CD4-positive, alpha-beta T cell (primary cell): Measurements from ENCODE around the gene RAB40C. TPM values are rescaled to one million over a fixed set of nuclear protein-coding genes. Genes with fewer than 3 reads are reported as not detected.

Source experiments
- ATAC-seq: fragments of 200-7000 bp; cut with Tn5 transposase; one replicate; pipeline ENCODE4 v1.10.0; 2022; ENCODE audit warnings: mild to moderate bottlenecking; ENCODE audit not compliant: poor library complexity
- CTCF ChIA-PET: fragments of 350-600 bp; sonication (Branson Sonifier 250); formaldehyde crosslinking; loops from one replicate; lab custom pipeline; 2021; ENCODE audit warnings: antibody characterized with exemption, inconsistent platforms; lab: Charles Lee
- POLR2A ChIA-PET: fragments of 350-600 bp; sonication (Branson Sonifier 250); formaldehyde crosslinking; loops from one replicate; lab custom pipeline; 2021; ENCODE audit warnings: antibody characterized with exemption, inconsistent platforms; lab: Charles Lee
- DNase-seq, 14 experiments: peaks; one replicate each; pipeline ENCODE4 v3.0.0-alpha.2; 2013 to 2020; ENCODE audit warnings: mixed read lengths in 2 of 14
- H3K27ac ChIP-seq, 2 donors: one replicate each; pipeline versions ENCODE4 v1.5.1 to v1.7.0; 2013; ENCODE audit warnings: low read length in 2 of 2, low read depth in 1 of 2, mild to moderate bottlenecking in 1 of 2
- H3K27me3 ChIP-seq, 2 experiments: 1 replicate in 1 of 2; 2 replicates in 1 of 2; pipeline versions ENCODE4 v1.6.1 to v1.7.0; 2013; ENCODE audit warnings: low read length in 2 of 2, control low read depth in 1 of 2, mild to moderate bottlenecking in 1 of 2, moderate library complexity in 1 of 2; ENCODE audit not compliant: insufficient read depth in 2 of 2, control insufficient read depth in 1 of 2
- H3K36me3 ChIP-seq: one replicate; pipeline ENCODE4 v1.6.1; 2013; ENCODE audit warnings: low read length, control low read depth; ENCODE audit not compliant: insufficient read depth
- H3K4me1 ChIP-seq: one replicate; pipeline ENCODE4 v1.6.1; 2013; ENCODE audit warnings: low read length, control low read depth; ENCODE audit not compliant: insufficient read depth
- H3K4me3 ChIP-seq: one replicate; pipeline ENCODE4 v1.5.1; 2013; ENCODE audit warnings: mild to moderate bottlenecking, low read length, moderate library complexity
- H3K9me3 ChIP-seq, 2 experiments: 1 replicate in 1 of 2; 2 replicates in 1 of 2; pipeline versions ENCODE4 v1.6.1 to v1.7.0; 2013; ENCODE audit warnings: low read length in 2 of 2, mild to moderate bottlenecking in 2 of 2, control low read depth in 1 of 2, moderate library complexity in 1 of 2; ENCODE audit not compliant: control insufficient read depth in 1 of 2, insufficient read depth in 1 of 2
- H3K27ac Mint-ChIP-seq: one replicate; pipeline ENCODE4 v1.8.0; 2020; ENCODE audit warnings: mixed read lengths
- H3K27me3 Mint-ChIP-seq: one replicate; pipeline ENCODE4 v1.8.0; 2021; ENCODE audit warnings: mixed read lengths
- H3K36me3 Mint-ChIP-seq: one replicate; pipeline ENCODE4 v1.8.0; 2021; ENCODE audit warnings: low read depth, mixed read lengths
- H3K4me1 Mint-ChIP-seq: one replicate; pipeline ENCODE4 v1.8.0; 2021; ENCODE audit warnings: low read depth, mixed read lengths
- H3K4me3 Mint-ChIP-seq: one replicate; pipeline ENCODE4 v1.8.0; 2020; ENCODE audit warnings: mild to moderate bottlenecking, mixed read lengths
- H3K9me3 Mint-ChIP-seq: one replicate; pipeline ENCODE4 v1.8.0; 2020; ENCODE audit warnings: mixed read lengths
- intact Hi-C, 2 experiments: fragments of 100-400 bp; cut with DNase I in 1 of 2; cut with micrococcal nuclease in 1 of 2; formaldehyde crosslinking; loops; one replicate each; pipeline versions ENCODE4 v1.15.1 to v1.9.0; 2023 to 2025; cut with DNase I, micrococcal nuclease
- total RNA-seq, 174 experiments: library from RNA in 2 of 174; stranded (reverse) in 2 of 174; gene quantifications; one replicate each; pipeline ENCODE4 v1.2.3 and lab custom pipeline; 2021 to 2026
- TF ChIP-seq, protein P1 (sequence below): fragments of 200-600 bp; IDR thresholded peaks from one replicate; pipeline ENCODE4 v1.8.0; 2022; ENCODE audit warnings: antibody characterized with exemption, mild to moderate bottlenecking

The RAB40C gene
- total RNA-seq, 2 experiments from 2014 or later, result 8.9 to 9.5 TPM

DNA sequence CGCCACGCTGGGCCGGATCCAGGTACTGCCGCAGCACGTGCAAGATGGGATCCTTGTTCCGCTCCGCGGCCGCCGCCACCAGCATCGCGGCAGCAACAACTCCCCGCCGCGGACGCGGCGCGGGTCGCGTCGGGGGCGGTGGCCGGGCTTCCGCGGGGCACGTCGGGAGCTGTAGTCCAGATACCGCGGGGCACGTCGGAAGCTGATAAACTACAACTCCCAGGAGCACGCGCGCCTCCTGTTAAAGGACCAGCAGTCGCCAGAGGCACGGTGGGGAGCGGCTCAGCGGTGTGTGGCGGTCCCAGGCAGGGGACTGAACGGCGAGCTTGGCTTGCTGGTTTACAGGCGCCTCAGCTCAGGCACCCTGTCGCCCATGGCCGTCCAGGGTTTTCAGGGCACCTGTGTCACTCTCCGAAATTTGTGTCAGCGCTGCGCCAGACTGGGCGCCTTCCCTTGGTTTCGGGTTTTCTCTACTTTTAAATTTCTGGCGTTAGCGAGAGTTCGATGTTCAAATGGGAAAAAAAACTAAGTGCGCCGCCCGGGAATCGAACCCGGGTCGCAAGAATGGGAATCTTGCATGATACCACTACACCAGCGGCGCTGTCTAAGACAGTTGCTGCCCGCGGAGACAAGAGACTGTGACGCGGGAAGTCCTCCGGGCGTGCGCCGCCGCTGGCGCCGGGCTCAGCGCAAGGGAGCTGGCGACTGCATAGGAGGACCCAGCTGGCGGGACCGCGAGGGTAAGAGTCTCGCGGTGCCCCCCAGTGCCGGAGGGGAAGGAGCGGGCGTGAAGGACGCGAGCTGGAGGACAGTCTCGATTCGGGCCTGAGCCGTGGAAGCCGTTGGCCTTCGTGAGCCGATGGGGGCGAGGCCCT, 46.6 kb downstream of the RAB40C start, which contains the start of gene METTL26:
TSS of gene METTL26 (minus strand) at position 100 of the 875 bp plus-strand sequence. CDS start at position 85, 15 bp downstream.
- Mint-ChIP-seq H3K4me3 (peak within 1 kb of the TSS; percentile 99), H3K27me3 (peaks cover 6% of the 10 kb centered on the region), H3K4me1 (peaks cover 8% of the 10 kb centered on the region), H3K27ac (peak within 1 kb of the TSS; percentile 100), H3K9me3 (no peaks in the 10 kb centered on the region), H3K36me3 (peaks cover 9% of the 10 kb centered on the region)
- ATAC-seq (peak; percentile 85), DNase-seq (peak; percentile 88 to 97 (median 92))
- ChIA-PET CTCF (interaction anchor here (0.7 to 1.5 kb wide), 6 partner anchors 12 to 284 kb away, joined by 3 to 6 read pairs (median 4); partner anchors contain the start of genes AXIN1, CAPN15 and WDR90), POLR2A (interaction anchor here (0.8 to 3.0 kb wide), 25 partner anchors 9 to 1570 kb away, joined by 3 to 18 read pairs (median 3); partner anchors contain the start of genes ANTKMT, CAPN15, CHTF18 and DECR2)
- Histone ChIP-seq H3K4me1 (peaks cover 38% of the 10 kb centered on the region), H3K9me3 (peaks cover 0 to 10% of the 10 kb centered on the region in 2 experiments), H3K4me3 (peak within 1 kb of the TSS; percentile 73), H3K27me3 (no peaks in the 10 kb centered on the region), H3K27ac (peak within 1 kb of the TSS; percentile 82 to 86), H3K36me3 (no peaks in the 10 kb centered on the region)
- intact Hi-C loops, result loop anchor here (1.0 to 2.0 kb wide), 5 partner anchors 47 to 109 kb away; partner anchors contain the start of genes CAPN15 (in 1 of the 2), JMJD8 (in 1 of the 2) and PIGQ (in 1 of the 2)
- TF ChIP-seq, protein P1, sequence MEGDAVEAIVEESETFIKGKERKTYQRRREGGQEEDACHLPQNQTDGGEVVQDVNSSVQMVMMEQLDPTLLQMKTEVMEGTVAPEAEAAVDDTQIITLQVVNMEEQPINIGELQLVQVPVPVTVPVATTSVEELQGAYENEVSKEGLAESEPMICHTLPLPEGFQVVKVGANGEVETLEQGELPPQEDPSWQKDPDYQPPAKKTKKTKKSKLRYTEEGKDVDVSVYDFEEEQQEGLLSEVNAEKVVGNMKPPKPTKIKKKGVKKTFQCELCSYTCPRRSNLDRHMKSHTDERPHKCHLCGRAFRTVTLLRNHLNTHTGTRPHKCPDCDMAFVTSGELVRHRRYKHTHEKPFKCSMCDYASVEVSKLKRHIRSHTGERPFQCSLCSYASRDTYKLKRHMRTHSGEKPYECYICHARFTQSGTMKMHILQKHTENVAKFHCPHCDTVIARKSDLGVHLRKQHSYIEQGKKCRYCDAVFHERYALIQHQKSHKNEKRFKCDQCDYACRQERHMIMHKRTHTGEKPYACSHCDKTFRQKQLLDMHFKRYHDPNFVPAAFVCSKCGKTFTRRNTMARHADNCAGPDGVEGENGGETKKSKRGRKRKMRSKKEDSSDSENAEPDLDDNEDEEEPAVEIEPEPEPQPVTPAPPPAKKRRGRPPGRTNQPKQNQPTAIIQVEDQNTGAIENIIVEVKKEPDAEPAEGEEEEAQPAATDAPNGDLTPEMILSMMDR, result no peak

DNA sequence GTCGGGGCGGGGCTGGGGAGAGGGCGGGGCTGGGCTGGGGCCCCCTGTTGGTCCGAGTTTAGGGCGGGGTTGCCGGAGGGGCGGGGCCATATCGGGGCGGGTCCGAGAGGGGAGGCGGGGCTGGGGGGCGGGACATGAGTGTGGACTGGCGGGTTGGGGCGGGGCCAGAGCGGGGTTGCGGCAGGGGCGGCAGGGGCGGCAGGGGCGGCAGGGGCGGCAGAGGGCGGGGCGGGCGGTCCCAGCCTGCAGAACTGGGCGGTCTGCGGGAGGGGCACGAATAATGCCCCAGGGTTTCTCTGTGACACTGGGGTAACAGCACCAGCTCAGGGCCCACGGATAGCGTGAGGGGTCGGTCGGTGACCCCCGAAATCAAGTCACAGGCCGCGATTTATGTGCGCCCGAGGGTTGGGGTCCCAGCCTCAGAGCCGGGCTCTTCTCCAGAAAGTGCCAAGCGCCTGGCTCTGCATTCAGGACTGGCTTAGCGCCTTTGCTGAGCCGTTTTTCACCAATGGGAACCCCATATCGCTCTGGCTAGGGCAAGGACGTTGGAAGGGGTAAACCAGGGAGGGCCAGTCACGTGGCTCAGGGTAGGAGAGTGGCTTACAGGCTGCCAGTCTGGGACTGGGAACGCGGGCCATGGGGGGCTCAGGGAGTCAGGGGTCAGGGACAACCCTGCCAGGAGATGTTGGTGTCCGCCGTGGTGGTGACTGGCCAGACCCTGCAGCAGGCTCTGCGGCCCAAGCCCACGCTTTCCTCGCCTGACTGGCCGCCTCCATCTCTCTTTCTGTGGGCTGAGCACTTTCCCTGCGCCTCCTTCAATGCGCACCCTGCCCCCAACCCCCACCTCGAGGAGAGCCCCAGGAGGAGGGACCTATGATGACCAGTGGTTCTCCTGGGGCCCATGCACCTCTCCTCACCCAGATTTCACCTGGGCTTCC, 47.5 kb downstream of the RAB40C start:
- ATAC-seq, result peak; percentile 54
- ChIA-PET POLR2A (interaction anchor here (0.8 to 3.0 kb wide), 17 partner anchors 10 to 1145 kb away, joined by 3 to 18 read pairs (median 4); partner anchors contain the start of genes CAPN15, CHTF18, JMJD8 and NUBP2), CTCF (interaction anchor here (1.0 to 1.5 kb wide), 4 partner anchors 11 to 110 kb away, joined by 3 to 6 read pairs (median 4); partner anchors contain the start of genes CAPN15 and WDR90)
- H3K4me3 Mint-ChIP-seq, result peak overlapping the region; percentile 99
- peak overlapping the region; percentile 100 for H3K27ac Mint-ChIP-seq
- no peaks in the 10 kb centered on the region for H3K9me3 Mint-ChIP-seq
- DNase-seq, result peak in 13 of 14 experiments; percentile 79 to 94 (median 88)
- intact Hi-C loops, result loop anchor here in 1 of 2 experiments (2.0 kb wide), 1 partner anchor 49 kb away; no protein-coding TSS in a partner anchor
- no peaks in the 10 kb centered on the region for H3K27me3 ChIP-seq
- peaks cover 6% of the 10 kb centered on the region for H3K27me3 Mint-ChIP-seq
- peaks cover 9% of the 10 kb centered on the region for H3K36me3 Mint-ChIP-seq
- H3K36me3 ChIP-seq, result no peaks in the 10 kb centered on the region
- H3K9me3 ChIP-seq, result peaks cover 0 to 10% of the 10 kb centered on the region in 2 experiments
- H3K4me3 ChIP-seq, result peak overlapping the region; percentile 73
- H3K4me1 ChIP-seq, result peaks cover 40% of the 10 kb centered on the region
- TF ChIP-seq, protein P1, result no peak
- peak overlapping the region; percentile 82 to 86 for H3K27ac ChIP-seq
- H3K4me1 Mint-ChIP-seq, result peaks cover 8% of the 10 kb centered on the region
